Hypothalamus (tissue), 51 donors: Measurements from ENCODE around the gene MYB.
"Not testable (repeated sequence)": the region's sequence is repeated elsewhere in the genome, so short reads cannot be mapped to it uniquely, and the experiment has no call there.

Experiments used
- DNase-seq, 51 donors: peaks; one replicate each; lab custom pipeline; 2025; lab: John Stamatoyannopoulos, UW

The MYB gene

GRCh38 chr6:135180542-135181332 is at the start of gene MYB:
MYB (plus strand) TSS chr6:135181308; CDS start chr6:135181514, 206 bp downstream.
- DNase-seq: peak in 20 of 51 donors; percentile 7 to 56 (median 20)

GRCh38 chr6:135132776-135133175 is 48.3 kb upstream of the MYB start:
- no peak for DNase-seq

- no peak for DNase-seq
These were observed 45.3 kb upstream of the MYB start for GRCh38 chr6:135135835-135136234.

GRCh38 chr6:135137826-135138225 is 43.3 kb upstream of the MYB start:
- DNase-seq: no peak

- DNase-seq: no peak
These were observed 39.9 kb upstream of the MYB start for GRCh38 chr6:135141182-135141581.

GRCh38 chr6:135141728-135142127 is 39.4 kb upstream of the MYB start:
- no peak for DNase-seq

GRCh38 chr6:135142232-135142631 is 38.9 kb upstream of the MYB start:
- not testable (repeated sequence) for DNase-seq

GRCh38 chr6:135144673-135145062 is 36.4 kb upstream of the MYB start:
- no peak for DNase-seq

- DNase-seq: no peak
These were observed 35.9 kb upstream of the MYB start for GRCh38 chr6:135145063-135145800.

- DNase-seq: no peak
These were observed 34.8 kb upstream of the MYB start for GRCh38 chr6:135146162-135146934.

GRCh38 chr6:135147637-135148592 is 33.2 kb upstream of the MYB start:
- DNase-seq: no peak

GRCh38 chr6:135148889-135149288 is 32.2 kb upstream of the MYB start:
- DNase-seq: no peak

- DNase-seq: no peak
These were observed 31.7 kb upstream of the MYB start for GRCh38 chr6:135149376-135149775.

- not testable (repeated sequence) for DNase-seq
These were observed 30.6 kb upstream of the MYB start for GRCh38 chr6:135150481-135150880.

GRCh38 chr6:135154125-135154524 is 27.0 kb upstream of the MYB start:
- DNase-seq: not testable (repeated sequence)

- DNase-seq: no peak
These were observed 22.7 kb upstream of the MYB start for GRCh38 chr6:135158397-135158796.

GRCh38 chr6:135159531-135159930 is 21.6 kb upstream of the MYB start:
- no peak for DNase-seq

GRCh38 chr6:135161411-135162395 is 19.4 kb upstream of the MYB start:
- no peak for DNase-seq
